GM12878 (cell line): ENCODE measurements around the gene RHOT1. TPM values are rescaled to one million over a fixed set of nuclear protein-coding genes. Genes with fewer than 3 reads are reported as not detected.

Experiments
- ATAC-seq: fragments of 200-7000 bp; cut with Tn5 transposase; 3 replicates; pipeline ENCODE4 v1.9.1; 2020; ENCODE audit warnings: mild to moderate bottlenecking, moderate library complexity
- BruUV-seq: library from RNA; stranded (reverse); fragments of 400-500 nt; replicated peaks from 2 replicates; lab custom pipeline; 2021; lab: Mats Ljungman, UMichigan
- CTCF ChIA-PET: fragments of 300-600 bp; sonication (Branson Sonifier 250); formaldehyde crosslinking; extraction: SDS; loops from one replicate; lab custom pipeline; 2021; ENCODE audit warnings: inconsistent platforms; lab: Yijun Ruan, JAX
- POLR2A ChIA-PET: fragments of 350-600 bp; formaldehyde crosslinking; extraction: SDS; loops from one replicate; lab custom pipeline; 2021; ENCODE audit warnings: inconsistent platforms; lab: Charles Lee
- RAD21 ChIA-PET: fragments of 300-600 bp; sonication (Branson Sonifier 250); formaldehyde crosslinking; loops from one replicate; lab custom pipeline; 2023; ENCODE audit warnings: antibody characterized with exemption; ENCODE audit not compliant: unreplicated experiment; lab: Charles Lee
- SMC1A ChIA-PET: fragments of 300-600 bp; sonication (Branson Sonifier 250); formaldehyde crosslinking; loops from one replicate; lab custom pipeline; 2023; ENCODE audit not compliant: unreplicated experiment, uncharacterized antibody; lab: Charles Lee
- DNase-seq: peaks from one replicate; pipeline ENCODE4 v3.0.0-alpha.2; 2011; ENCODE audit warnings: low read depth, low spot score
- FAIRE-seq: peaks from 3 replicates; lab custom pipeline; 2011; peaks lifted over from hg19 to GRCh38; lab: Jason Lieb, UNC
- H2AFZ ChIP-seq: 2 replicates; pipeline ENCODE4 v1.6.0; 2011; ENCODE audit warnings: low read depth, low read length, control low read depth; ENCODE audit not compliant: control insufficient read depth
- H3K27ac ChIP-seq: 2 replicates; pipeline ENCODE4 v1.5.1; 2011; ENCODE audit warnings: control low read depth; ENCODE audit not compliant: control insufficient read depth, insufficient read depth
- H3K27me3 ChIP-seq, 2 experiments: replicated peaks in 1 of 2; 2 replicates each; pipeline versions ENCODE4 v1.6.0 to v1.6.1; 2011; ENCODE audit warnings: low read length in 1 of 2; ENCODE audit not compliant: control insufficient read depth in 2 of 2, insufficient read depth in 2 of 2
- H3K36me3 ChIP-seq, 2 experiments: 2 replicates each; pipeline ENCODE4 v1.5.1; 2011; ENCODE audit warnings: low read length in 1 of 2; ENCODE audit not compliant: control insufficient read depth in 2 of 2, insufficient read depth in 2 of 2
- H3K4me1 ChIP-seq: 2 replicates; pipeline ENCODE4 v1.6.1; 2011; ENCODE audit warnings: mild to moderate bottlenecking, low read length, moderate library complexity, mixed read lengths; ENCODE audit not compliant: control insufficient read depth, insufficient read depth
- H3K4me2 ChIP-seq: 2 replicates; pipeline ENCODE4 v1.6.0; 2011; ENCODE audit warnings: control low read depth; ENCODE audit not compliant: control insufficient read depth, insufficient read depth
- H3K4me3 ChIP-seq: fragments of 200-600 bp; sonication (generic); 2 replicates; pipeline ENCODE4 v1.5.1; 2016
- H3K79me2 ChIP-seq: 2 replicates; pipeline ENCODE4 v1.6.0; 2011; ENCODE audit warnings: low read length; ENCODE audit not compliant: control insufficient read depth, insufficient read depth
- H3K9ac ChIP-seq: 2 replicates; pipeline ENCODE4 v1.8.0; 2011; ENCODE audit warnings: low read length, control low read depth, mixed read lengths; ENCODE audit not compliant: control insufficient read depth, insufficient read depth
- H3K9me3 ChIP-seq: replicated peaks from 3 replicates; pipeline ENCODE4 v1.5.1; 2011; ENCODE audit warnings: mild to moderate bottlenecking, low read length; ENCODE audit not compliant: control insufficient read depth, insufficient read depth
- H4K20me1 ChIP-seq: 2 replicates; pipeline ENCODE4 v1.6.0; 2011; ENCODE audit not compliant: control insufficient read depth, insufficient read depth
- DPF2 ChIP-seq: fragments of 450-650 bp; IDR thresholded peaks from 2 replicates; pipeline ENCODE4 v1.6.1; 2017; ENCODE audit warnings: mild to moderate bottlenecking
- HCFC1 ChIP-seq: fragments of 150-350 bp; IDR thresholded peaks from 2 replicates; pipeline ENCODE4 v1.6.1; 2014; ENCODE audit warnings: low read length
- NFYA ChIP-seq: IDR thresholded peaks from 2 replicates; pipeline ENCODE4 v1.6.1; 2011; ENCODE audit warnings: low read depth, mild to moderate bottlenecking, low read length, improper control_type of control experiment, borderline replicate concordance
- POLR2AphosphoS5 ChIP-seq: IDR thresholded peaks from 2 replicates; pipeline ENCODE4 v1.6.1; 2011; ENCODE audit warnings: mild to moderate bottlenecking, low read length, inconsistent platforms
- SIN3A ChIP-seq: IDR thresholded peaks from 2 replicates; pipeline ENCODE4 v1.6.1; 2012; ENCODE audit warnings: low read depth, low read length, improper control_type of control experiment
- SUZ12 ChIP-seq: fragments of 200-600 bp; sonication (generic); IDR thresholded peaks from one replicate; pipeline ENCODE4 v1.6.1; 2018; ENCODE audit warnings: antibody characterized with exemption, mild to moderate bottlenecking; ENCODE audit not compliant: unreplicated experiment
- TCF3 ChIP-seq: IDR thresholded peaks from 2 replicates; pipeline ENCODE4 v1.6.1; 2012; ENCODE audit warnings: low read depth, mild to moderate bottlenecking, low read length, borderline replicate concordance; ENCODE audit not compliant: insufficient read depth
- ZZZ3 ChIP-seq: IDR thresholded peaks from 2 replicates; pipeline ENCODE4 v1.6.1; 2011; ENCODE audit warnings: low read depth; ENCODE audit not compliant: control insufficient read depth, insufficient read length
- WGBS: methylation state at CpG from one replicate; pipeline ENCODE4 v1.1.6; 2016; ENCODE audit warnings: low lambda C conversion rate; ENCODE audit not compliant: insufficient replicate concordance, insufficient coverage; ENCODE audit errors: missing lambda C conversion rate; 5-methylcytosine and 5-hydroxymethylcytosine counted together
- in situ Hi-C: fragments of 300-500 bp; cut with MboI; formaldehyde crosslinking; loops from 9 replicates; pipeline ENCODE4 v1.14.3; 2018; ENCODE audit warnings: mixed read lengths
- intact Hi-C: fragments of 100-400 bp; cut with micrococcal nuclease; formaldehyde crosslinking; loops from one replicate; pipeline ENCODE4 v1.14.2; 2022; ENCODE audit not compliant: unreplicated experiment
- polyA plus RNA-seq, 11 experiments: library from polyadenylated mRNA; depleted of rRNA in 4 of 11; unstranded in 6 of 11; stranded (reverse) in 5 of 11; fragments of >200 nt; fragmentation: Nextera tagmentation in 4 of 11; fragmentation: Illumina TruSeq in 1 of 11; extraction: Ambion mirVana in 4 of 11; extraction: Trizol in 1 of 11; gene quantifications; 1 replicate in 1 of 11; 2 replicates in 10 of 11; pipeline versions ENCODE4 v1.2.1 to v1.2.3, GENCODE V29; 2011 to 2016; ENCODE audit warnings: inconsistent platforms in 2 of 11, missing spikeins in 2 of 11, low read depth in 1 of 11
- total RNA-seq, 4 experiments: library from RNA; depleted of rRNA in 3 of 4; stranded (reverse); fragments of >200 nt in 3 of 4; fragmentation: Illumina TruSeq in 1 of 4; extraction: Trizol in 1 of 4; gene quantifications; 2 replicates each; pipeline versions ENCODE4 v1.2.1 to v1.2.3, GENCODE V29; 2013 to 2021

Gene RHOT1
- total and polyA plus RNA-seq, 10 of the 15 experiments (the other 5 are each of a cell fraction or from before 2014, with no cell fraction given), result 13.3 to 68.2 (median 22.8) TPM

GRCh38 chr17:32249475-32249874 is 107.2 kb downstream of the RHOT1 start:
- Histone ChIP-seq H3K27ac (no peak overlapping the region), H2AFZ (no peak overlapping the region), H3K27me3 (no peaks in the 10 kb centered on the region), H3K4me1 (no peaks in the 10 kb centered on the region), H3K9me3 (no peaks in the 10 kb centered on the region), H4K20me1 (no peaks in the 10 kb centered on the region), H3K79me2 (no peaks in the 10 kb centered on the region), H3K9ac (no peak overlapping the region), H3K36me3 (no peaks in the 10 kb centered on the region), H3K4me3 (no peak overlapping the region), H3K4me2 (no peak overlapping the region)
- RAD21 ChIA-PET, result no interaction called here
- ATAC-seq (no peak), DNase-seq (no peak), FAIRE-seq (no peak)
- TF ChIP-seq POLR2AphosphoS5, result no peak
- no peak for TF ChIP-seq DPF2
- TF ChIP-seq TCF3, result no peak
- no peak for TF ChIP-seq NFYA
- TF ChIP-seq SIN3A, result no peak
- TF ChIP-seq ZZZ3, result no peak
- no peak for TF ChIP-seq HCFC1
- TF ChIP-seq SUZ12, result no peak
- BruUV-seq, result no TSS peak
- intact Hi-C loops, result no loop called here
- WGBS, result 58% methylated on average over 3 of the region's 3 CpGs
- in situ Hi-C loops, result no loop called here
- CTCF ChIA-PET, result interaction anchor here (8.0 kb wide), 1 partner anchor 68 kb away, joined by 132 read pairs; no protein-coding TSS in a partner anchor
- POLR2A ChIA-PET, result no interaction called here
- SMC1A ChIA-PET, result interaction anchor here (1.5 kb wide), 1 partner anchor 29 kb away, joined by 3 read pairs; no protein-coding TSS in a partner anchor
